Subcutaneous abdominal adipose tissue (tissue), 5 donors: ENCODE results near the gene KIR3DL3.
"Not testable (repeated sequence)": the region's sequence is repeated elsewhere in the genome, so short reads cannot be mapped to it uniquely, and the experiment has no call there.

Experiments used
- H3K27ac ChIP-seq: one replicate; pipeline ENCODE4 v1.7.0; 2013; ENCODE audit warnings: low read depth, mild to moderate bottlenecking, inconsistent platforms, low read length, moderate library complexity
- H3K27me3 ChIP-seq, 5 donors: one replicate each; pipeline ENCODE4 v1.7.0; 2013; ENCODE audit warnings: low read length in 5 of 5, inconsistent platforms in 1 of 5; ENCODE audit not compliant: control insufficient read depth in 5 of 5, insufficient read depth in 4 of 5
- H3K36me3 ChIP-seq, 5 donors: one replicate each; pipeline ENCODE4 v1.7.0; 2013; ENCODE audit warnings: low read length in 5 of 5; ENCODE audit not compliant: control insufficient read depth in 5 of 5, insufficient read depth in 5 of 5
- H3K4me1 ChIP-seq, 5 donors: one replicate each; pipeline ENCODE4 v1.7.0; 2013; ENCODE audit warnings: low read length in 5 of 5, mild to moderate bottlenecking in 3 of 5, moderate library complexity in 1 of 5; ENCODE audit not compliant: control insufficient read depth in 5 of 5, insufficient read depth in 5 of 5
- H3K4me3 ChIP-seq, 5 donors: one replicate each; pipeline ENCODE4 v1.7.0; 2013; ENCODE audit warnings: low read length in 5 of 5, low read depth in 1 of 5
- H3K9ac ChIP-seq, 5 donors: one replicate each; pipeline ENCODE4 v1.7.0; 2013; ENCODE audit warnings: low read length in 5 of 5, mild to moderate bottlenecking in 4 of 5, moderate library complexity in 3 of 5
- H3K9me3 ChIP-seq, 5 donors: one replicate each; pipeline ENCODE4 v1.7.0; 2013; ENCODE audit warnings: low read length in 5 of 5; ENCODE audit not compliant: control insufficient read depth in 5 of 5
- donor health status: healthy.
- donor health status: healthy.
- donor health status: healthy.
- donor health status: healthy.
- donor health status: healthy.

KIR3DL3 gene

DNA sequence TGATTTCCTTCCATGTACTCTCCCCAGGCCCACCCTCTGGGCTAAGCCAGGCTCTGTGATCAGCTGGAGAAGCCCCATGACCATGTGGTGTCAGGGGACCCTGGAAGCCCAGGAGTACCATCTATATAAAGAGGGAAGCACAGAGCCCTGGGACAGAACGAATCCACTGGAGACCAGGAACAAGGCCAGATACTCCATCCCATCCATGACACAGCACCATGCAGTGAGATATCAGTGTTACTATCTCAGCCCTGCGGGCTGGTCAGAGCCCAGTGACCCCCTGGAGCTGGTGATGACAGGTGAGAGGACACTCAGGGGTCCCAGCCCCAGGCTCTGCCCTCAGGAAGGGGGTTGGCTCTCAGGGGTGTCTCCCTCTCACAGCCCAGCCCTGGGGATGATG is 27.5 kb upstream of the KIR3DL3 start:
- Histone ChIP-seq H3K36me3 (no peaks in the 10 kb centered on the region), H3K27me3 (peaks cover 3 to 18% (median 5%) of the 10 kb centered on the region in 5 donors), H3K4me3 (no peak overlapping the region), H3K9ac (no peak overlapping the region), H3K27ac (no peak overlapping the region), H3K9me3 (peaks cover 0 to 2% (median 0%) of the 10 kb centered on the region in 5 donors), H3K4me1 (no peaks in the 10 kb centered on the region)

DNA sequence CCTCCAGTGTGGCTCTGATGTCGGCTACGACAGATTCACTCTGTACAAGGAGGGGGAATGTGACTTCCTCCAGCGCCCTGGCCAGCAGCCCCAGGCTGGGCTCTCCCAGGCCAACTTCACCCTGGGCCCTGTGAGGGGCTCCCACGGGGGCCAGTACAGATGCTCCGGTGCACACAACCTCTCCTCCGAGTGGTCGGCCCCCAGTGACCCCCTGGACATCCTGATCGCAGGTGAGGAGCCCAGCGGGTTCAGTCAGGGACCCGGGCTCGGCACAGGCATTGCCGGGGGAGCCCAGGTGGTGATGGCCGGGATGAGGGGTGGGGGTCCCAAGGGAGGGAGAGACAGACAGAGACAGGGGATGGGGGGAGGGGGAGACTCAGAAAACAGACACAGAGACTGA is 26.5 kb upstream of the KIR3DL3 start:
- not testable (repeated sequence) for H3K9me3 ChIP-seq, H3K36me3 ChIP-seq, H3K4me3 ChIP-seq, H3K27ac ChIP-seq, H3K9ac ChIP-seq, H3K4me1 ChIP-seq
- peaks cover 3 to 12% (median 5%) of the 10 kb centered on the region in 5 donors for H3K27me3 ChIP-seq

- Histone ChIP-seq H3K4me3 (no peak overlapping the region), H3K9me3 (no peaks in the 10 kb centered on the region), H3K27ac (no peak overlapping the region), H3K36me3 (no peaks in the 10 kb centered on the region), H3K27me3 (peaks cover 5 to 22% (median 17%) of the 10 kb centered on the region in 5 donors), H3K4me1 (no peaks in the 10 kb centered on the region), H3K9ac (no peak overlapping the region)
Measured at GRCh38 chr19:54704928-54705327, 19.3 kb upstream of the KIR3DL3 start.

GRCh38 chr19:54707962-54708361 is 16.3 kb upstream of the KIR3DL3 start:
- H3K9ac ChIP-seq, result no peak overlapping the region
- peaks cover 5 to 21% (median 16%) of the 10 kb centered on the region in 5 donors for H3K27me3 ChIP-seq
- H3K27ac ChIP-seq, result no peak overlapping the region
- no peak overlapping the region for H3K4me3 ChIP-seq
- no peaks in the 10 kb centered on the region for H3K9me3 ChIP-seq
- no peaks in the 10 kb centered on the region for H3K36me3 ChIP-seq
- H3K4me1 ChIP-seq, result no peaks in the 10 kb centered on the region

GRCh38 chr19:54708781-54709180 is 15.5 kb upstream of the KIR3DL3 start:
- H3K27ac ChIP-seq, result no peak overlapping the region
- no peaks in the 10 kb centered on the region for H3K36me3 ChIP-seq
- peaks cover 8 to 17% (median 11%) of the 10 kb centered on the region in 5 donors for H3K27me3 ChIP-seq
- no peaks in the 10 kb centered on the region for H3K9me3 ChIP-seq
- H3K9ac ChIP-seq, result no peak overlapping the region
- H3K4me1 ChIP-seq, result no peaks in the 10 kb centered on the region
- H3K4me3 ChIP-seq, result no peak overlapping the region

- Histone ChIP-seq H3K4me1 (no peaks in the 10 kb centered on the region), H3K36me3 (no peaks in the 10 kb centered on the region), H3K27me3 (peaks cover 7 to 17% (median 11%) of the 10 kb centered on the region in 5 donors), H3K4me3 (no peak overlapping the region), H3K9me3 (no peaks in the 10 kb centered on the region), H3K9ac (no peak overlapping the region), H3K27ac (no peak overlapping the region)
Measured at GRCh38 chr19:54709212-54709948, 14.9 kb upstream of the KIR3DL3 start.

GRCh38 chr19:54709956-54710355 is 14.3 kb upstream of the KIR3DL3 start:
- H3K4me3 ChIP-seq, H3K4me1 ChIP-seq, H3K27ac ChIP-seq, H3K36me3 ChIP-seq, H3K9ac ChIP-seq, H3K9me3 ChIP-seq: not testable (repeated sequence)
- H3K27me3 ChIP-seq, result peaks cover 7 to 17% (median 8%) of the 10 kb centered on the region in 5 donors

DNA sequence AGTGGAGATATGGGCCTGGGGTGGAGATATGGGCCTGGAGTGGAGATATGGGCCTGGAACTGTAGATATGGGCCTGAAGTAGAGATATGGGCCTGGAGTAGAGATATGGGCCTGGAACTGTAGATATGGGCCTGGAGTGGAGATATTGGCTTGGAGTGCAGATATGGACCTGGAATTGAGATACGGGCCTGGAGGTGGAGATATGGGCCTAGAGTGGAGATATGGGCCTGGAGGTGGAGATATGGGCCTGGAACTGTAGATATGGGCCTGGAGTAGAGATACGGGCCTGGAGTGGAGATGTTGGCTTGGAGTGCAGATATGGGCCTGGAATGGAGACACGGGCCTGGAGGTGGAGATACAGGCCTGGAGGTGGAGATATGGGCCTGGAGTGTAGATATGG is 402 bp downstream of the KIR3DL3 start:
- no peak overlapping the region for H3K4me3 ChIP-seq

DNA sequence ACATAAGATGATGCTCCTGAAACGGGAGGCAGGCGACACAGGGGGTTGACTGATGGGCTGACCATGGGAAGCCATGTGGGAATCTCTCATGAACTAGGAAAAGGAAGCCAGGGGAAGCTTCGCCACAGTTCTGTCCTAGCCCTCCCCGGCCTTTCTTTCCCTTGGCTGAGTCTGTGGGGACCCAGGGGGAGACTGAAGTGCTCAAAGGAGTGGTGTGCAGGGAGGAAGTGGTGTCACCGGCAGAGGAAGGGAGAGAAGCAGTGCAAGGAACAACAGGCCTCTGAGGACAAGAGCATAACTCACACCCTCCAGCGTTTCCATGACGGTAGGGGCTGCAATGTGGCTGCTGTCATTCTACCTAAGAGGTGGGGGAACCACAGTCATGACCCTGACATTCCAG is 1.1 kb downstream of the KIR3DL3 start:
- Histone ChIP-seq H3K27me3 (peaks cover 0 to 8% (median 0%) of the 10 kb centered on the region in 5 donors), H3K4me3 (no peak overlapping the region), H3K9me3 (peaks cover 3 to 23% (median 11%) of the 10 kb centered on the region in 5 donors), H3K27ac (no peak overlapping the region), H3K36me3 (no peaks in the 10 kb centered on the region), H3K9ac (no peak overlapping the region), H3K4me1 (no peaks in the 10 kb centered on the region)

More for the DNA sequence above, 402 bp downstream of the KIR3DL3 start:
- Histone ChIP-seq H3K9ac (no peak overlapping the region), H3K36me3 (no peaks in the 10 kb centered on the region), H3K27ac (no peak overlapping the region), H3K9me3 (peaks cover 3 to 27% (median 11%) of the 10 kb centered on the region in 5 donors), H3K27me3 (peaks cover 0 to 8% (median 0%) of the 10 kb centered on the region in 5 donors), H3K4me1 (no peaks in the 10 kb centered on the region)

- Histone ChIP-seq H3K9me3 (peaks cover 0 to 3% (median 3%) of the 10 kb centered on the region in 5 donors), H3K27me3 (peaks cover 0 to 8% (median 0%) of the 10 kb centered on the region in 5 donors), H3K9ac (no peak overlapping the region), H3K36me3 (no peaks in the 10 kb centered on the region), H3K4me3 (no peak overlapping the region), H3K27ac (no peak overlapping the region), H3K4me1 (no peaks in the 10 kb centered on the region)
Measured at GRCh38 chr19:54727562-54727961, 3.3 kb downstream of the KIR3DL3 start.
